Measurements from ENCODE around the gene ERI2. TPM values are rescaled to one million over a fixed set of nuclear protein-coding genes. Genes with fewer than 3 reads are reported as not detected.

ERI2 gene
- total RNA-seq, 1 experiment from 2014 or later, result 13.2 TPM

DNA sequence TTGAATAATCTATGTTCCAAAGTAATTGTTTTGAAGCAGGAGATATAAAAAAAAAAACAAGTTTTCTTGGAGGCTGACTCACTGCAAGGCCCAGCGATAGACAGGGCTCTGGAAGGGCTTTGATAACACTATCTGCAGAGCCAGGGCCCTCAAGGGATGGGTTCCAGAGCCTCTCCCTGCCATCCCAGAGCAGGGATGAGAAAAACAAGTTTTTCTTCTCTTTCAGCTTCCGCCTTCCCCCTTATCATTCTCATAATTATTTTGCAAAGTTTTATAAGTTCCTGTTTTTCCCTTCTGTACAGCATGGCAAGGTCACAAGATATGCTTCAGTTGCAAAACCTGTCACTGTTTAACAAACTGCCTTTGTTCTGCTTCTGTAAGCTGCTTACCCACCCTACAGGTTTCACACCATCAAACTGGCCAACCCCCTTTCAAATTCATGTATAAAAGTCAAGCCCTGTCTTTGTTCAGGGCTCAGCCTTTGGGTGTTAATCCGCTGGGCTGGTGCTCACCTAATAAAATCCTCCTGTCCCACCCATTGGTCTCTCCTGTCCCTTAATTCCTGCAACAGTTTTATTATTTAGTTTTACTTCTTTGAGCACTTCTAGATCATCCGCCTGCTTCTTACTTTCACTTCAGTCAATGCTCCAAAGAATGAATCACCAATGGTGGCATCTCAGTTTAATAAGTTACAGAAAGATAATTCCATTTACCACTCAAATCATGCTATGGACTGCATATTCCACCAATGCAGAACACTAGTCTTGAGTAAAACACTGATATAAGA is 59.0 kb downstream of the ERI2 start:
- H4K20me1 ChIP-seq (ENCODE audit: low read length), result no peaks in the 10 kb centered on the region
- no peaks in the 10 kb centered on the region for H3K79me2 ChIP-seq (ENCODE audit: low read length)
- no peak overlapping the region for H2AFZ ChIP-seq (ENCODE audit: low read length)
- no peaks in the 10 kb centered on the region for H3K36me3 ChIP-seq (ENCODE audit: low read depth, low read length)
- no peak for TF ChIP-seq EZH2 (IDR thresholded peaks at IDR 0.05; ENCODE audit: low read length, unreplicated experiment)
- no peak for TF ChIP-seq EZH2phosphoT487 (IDR thresholded peaks at IDR 0.05; ENCODE audit: borderline replicate concordance, low read length)
- TF ChIP-seq, protein P1, sequence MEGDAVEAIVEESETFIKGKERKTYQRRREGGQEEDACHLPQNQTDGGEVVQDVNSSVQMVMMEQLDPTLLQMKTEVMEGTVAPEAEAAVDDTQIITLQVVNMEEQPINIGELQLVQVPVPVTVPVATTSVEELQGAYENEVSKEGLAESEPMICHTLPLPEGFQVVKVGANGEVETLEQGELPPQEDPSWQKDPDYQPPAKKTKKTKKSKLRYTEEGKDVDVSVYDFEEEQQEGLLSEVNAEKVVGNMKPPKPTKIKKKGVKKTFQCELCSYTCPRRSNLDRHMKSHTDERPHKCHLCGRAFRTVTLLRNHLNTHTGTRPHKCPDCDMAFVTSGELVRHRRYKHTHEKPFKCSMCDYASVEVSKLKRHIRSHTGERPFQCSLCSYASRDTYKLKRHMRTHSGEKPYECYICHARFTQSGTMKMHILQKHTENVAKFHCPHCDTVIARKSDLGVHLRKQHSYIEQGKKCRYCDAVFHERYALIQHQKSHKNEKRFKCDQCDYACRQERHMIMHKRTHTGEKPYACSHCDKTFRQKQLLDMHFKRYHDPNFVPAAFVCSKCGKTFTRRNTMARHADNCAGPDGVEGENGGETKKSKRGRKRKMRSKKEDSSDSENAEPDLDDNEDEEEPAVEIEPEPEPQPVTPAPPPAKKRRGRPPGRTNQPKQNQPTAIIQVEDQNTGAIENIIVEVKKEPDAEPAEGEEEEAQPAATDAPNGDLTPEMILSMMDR (conservative IDR thresholded peaks at IDR 0.05; ENCODE audit: low read depth, low read length), result no peak
- no peaks in the 10 kb centered on the region for H3K27me3 ChIP-seq (ENCODE audit: low read length)
- H3K27ac ChIP-seq (ENCODE audit: low read length), result no peak overlapping the region
- no peak overlapping the region for H3K9ac ChIP-seq (ENCODE audit: low read length)
- ChIA-PET CTCF (no interaction called here), POLR2A (ENCODE audit: unreplicated experiment) (no interaction called here)
- H3K4me1 ChIP-seq (ENCODE audit: insufficient read depth, low read length), result no peaks in the 10 kb centered on the region
- H3K4me3 ChIP-seq (ENCODE audit: low read length), result no peak overlapping the region
- intact Hi-C loops (cut with micrococcal nuclease), result no loop called here
- H3K9me2 ChIP-seq (replicated peaks; ENCODE audit: low read length), result no peaks in the 10 kb centered on the region
- no TSS peak for BruUV-seq (replicated peaks)
- H3K9me3 ChIP-seq (ENCODE audit: low read length), result no peaks in the 10 kb centered on the region
- no peak for ATAC-seq
- no peaks in the 10 kb centered on the region for H3F3A ChIP-seq (ENCODE audit: low read length, unreplicated experiment)
- no peak overlapping the region for H3K4me2 ChIP-seq (ENCODE audit: low read length)
- DNase-seq, result no peak

DNA sequence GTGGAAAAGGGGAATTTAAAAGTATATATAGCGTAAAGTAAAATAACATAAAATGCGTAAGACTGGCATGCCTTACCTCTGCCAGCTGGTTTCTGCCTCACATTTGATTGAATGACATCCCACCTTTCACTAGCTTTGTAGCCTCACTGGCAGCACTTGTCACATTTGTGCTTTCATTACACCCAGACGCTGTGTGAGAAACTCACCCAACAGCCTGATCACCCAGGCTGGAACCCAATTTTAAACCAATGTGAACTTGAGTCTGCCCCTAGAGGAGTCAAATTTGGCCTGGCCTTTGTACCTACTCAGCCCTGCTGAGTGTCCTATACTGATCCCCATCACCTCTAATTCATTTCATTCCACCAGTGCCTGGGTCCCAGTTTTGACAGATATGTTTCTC is 59.8 kb downstream of the ERI2 start:
- Histone ChIP-seq H3K9me3 (ENCODE audit: low read length) (no peaks in the 10 kb centered on the region), H3K79me2 (ENCODE audit: low read length) (no peaks in the 10 kb centered on the region), H3K9ac (ENCODE audit: low read length) (no peak overlapping the region), H3K27ac (ENCODE audit: low read length) (no peak overlapping the region), H2AFZ (ENCODE audit: low read length) (no peak overlapping the region), H3K36me3 (ENCODE audit: low read depth, low read length) (no peaks in the 10 kb centered on the region), H3K4me2 (ENCODE audit: low read length) (no peak overlapping the region), H3K27me3 (ENCODE audit: low read length) (no peaks in the 10 kb centered on the region), H3K4me3 (ENCODE audit: low read length) (no peak overlapping the region), H3K9me2 (replicated peaks; ENCODE audit: low read length) (no peaks in the 10 kb centered on the region), H3K4me1 (ENCODE audit: insufficient read depth, low read length) (peaks cover 3% of the 10 kb centered on the region; the same call in 1 of the 2 replicates), H4K20me1 (ENCODE audit: low read length) (no peaks in the 10 kb centered on the region), H3F3A (ENCODE audit: low read length, unreplicated experiment) (no peaks in the 10 kb centered on the region)
- ChIA-PET POLR2A (ENCODE audit: unreplicated experiment) (no interaction called here), CTCF (no interaction called here)
- DNase-seq (no peak), ATAC-seq (no peak)
- no peak for TF ChIP-seq EZH2 (IDR thresholded peaks at IDR 0.05; ENCODE audit: low read length, unreplicated experiment)
- intact Hi-C loops (cut with micrococcal nuclease), result no loop called here
- BruUV-seq (replicated peaks), result no TSS peak

Other genes starting within 250 kb of the ERI2 start
- gene ACSM2B, start 230.1 kb downstream of the ERI2 start, total RNA-seq (2014; rRNA removed), result not detected in 2 replicates
- not detected in 2 replicates for gene ACSM1, start 108.8 kb downstream of the ERI2 start, total RNA-seq (2014; rRNA removed)
- gene THUMPD1, start 64.7 kb downstream of the ERI2 start, total RNA-seq (2014; rRNA removed), result 44.9 and 45.6 TPM in 2 replicates
- 4.0 and 5.2 TPM in 2 replicates for gene ACSM3, start 42.5 kb downstream of the ERI2 start, total RNA-seq (2014; rRNA removed)
- gene REXO5, start 55 bp upstream of the ERI2 start, total RNA-seq (2014; rRNA removed), result 3.4 and 4.0 TPM in 2 replicates
- gene DCUN1D3, start 93.9 kb upstream of the ERI2 start, total RNA-seq (2014; rRNA removed), result 8.5 and 10.5 TPM in 2 replicates
- gene LYRM1, start 94.3 kb upstream of the ERI2 start, total RNA-seq (2014; rRNA removed), result 21.9 and 35.1 TPM in 2 replicates